LNCAP (cell line): ENCODE results near the gene GALNT2.

ENCODE experiments used
- CTCF ChIP-seq: fragments of 450-650 bp; IDR thresholded peaks from 2 replicates; pipeline ENCODE4 v1.5.1; 2017; ENCODE audit warnings: mild to moderate bottlenecking

The GALNT2 gene

DNA sequence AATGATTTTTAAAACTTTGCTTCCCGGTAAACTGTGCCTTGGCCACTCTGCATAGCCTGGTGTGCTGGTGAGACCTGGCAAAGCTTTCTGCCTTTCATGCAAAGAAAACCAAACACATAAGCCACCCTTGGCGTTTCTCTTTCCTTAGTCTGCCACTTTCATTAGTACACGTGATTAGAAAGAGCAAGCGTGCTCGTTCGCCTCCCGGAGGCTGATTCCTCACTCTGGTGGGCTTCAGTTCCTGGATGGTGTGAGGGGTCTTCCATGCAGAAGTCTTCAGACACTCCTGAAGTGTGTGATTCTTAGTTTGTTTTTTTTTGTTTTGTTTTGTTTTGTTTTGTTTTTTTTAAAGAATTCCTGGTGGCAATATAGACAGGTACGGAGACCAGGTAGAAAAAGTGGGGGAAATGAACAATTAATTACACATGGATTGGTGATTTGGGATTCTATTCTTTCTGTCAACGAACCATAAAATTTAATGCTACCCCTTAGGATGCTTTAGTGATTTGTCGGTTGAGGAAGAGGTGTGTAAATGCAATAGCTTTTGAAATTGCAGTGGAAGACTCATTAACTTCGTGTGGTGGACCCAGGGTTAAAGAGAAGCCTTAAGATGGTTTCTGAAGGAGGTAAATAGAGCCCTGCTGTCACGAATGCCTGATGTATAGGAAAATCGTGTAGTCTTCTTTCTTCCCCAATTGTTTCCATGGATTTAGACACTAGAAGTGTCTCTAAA is 2.1 kb downstream of the GALNT2 start:
- TF ChIP-seq CTCF: no peak

DNA sequence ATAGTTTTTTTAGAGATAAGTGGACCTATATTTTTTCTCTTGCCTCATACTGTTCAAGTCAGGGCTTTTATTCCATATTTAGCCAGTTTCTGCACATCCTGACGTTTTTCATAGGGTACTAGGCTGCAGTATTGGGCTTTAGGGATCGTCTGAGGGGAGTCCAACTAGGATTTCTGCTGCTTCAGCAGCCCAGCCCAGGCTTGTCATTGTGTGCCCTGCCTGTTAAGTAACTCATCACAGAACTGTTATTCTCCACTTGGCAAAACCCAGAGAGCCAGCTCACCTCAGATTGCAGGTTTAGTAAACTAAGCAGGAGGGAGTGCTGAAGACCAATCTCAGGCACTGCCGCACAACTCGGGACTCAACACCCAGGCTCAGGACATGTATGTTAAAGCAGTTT is 2.8 kb downstream of the GALNT2 start:
- TF ChIP-seq CTCF: no peak

DNA sequence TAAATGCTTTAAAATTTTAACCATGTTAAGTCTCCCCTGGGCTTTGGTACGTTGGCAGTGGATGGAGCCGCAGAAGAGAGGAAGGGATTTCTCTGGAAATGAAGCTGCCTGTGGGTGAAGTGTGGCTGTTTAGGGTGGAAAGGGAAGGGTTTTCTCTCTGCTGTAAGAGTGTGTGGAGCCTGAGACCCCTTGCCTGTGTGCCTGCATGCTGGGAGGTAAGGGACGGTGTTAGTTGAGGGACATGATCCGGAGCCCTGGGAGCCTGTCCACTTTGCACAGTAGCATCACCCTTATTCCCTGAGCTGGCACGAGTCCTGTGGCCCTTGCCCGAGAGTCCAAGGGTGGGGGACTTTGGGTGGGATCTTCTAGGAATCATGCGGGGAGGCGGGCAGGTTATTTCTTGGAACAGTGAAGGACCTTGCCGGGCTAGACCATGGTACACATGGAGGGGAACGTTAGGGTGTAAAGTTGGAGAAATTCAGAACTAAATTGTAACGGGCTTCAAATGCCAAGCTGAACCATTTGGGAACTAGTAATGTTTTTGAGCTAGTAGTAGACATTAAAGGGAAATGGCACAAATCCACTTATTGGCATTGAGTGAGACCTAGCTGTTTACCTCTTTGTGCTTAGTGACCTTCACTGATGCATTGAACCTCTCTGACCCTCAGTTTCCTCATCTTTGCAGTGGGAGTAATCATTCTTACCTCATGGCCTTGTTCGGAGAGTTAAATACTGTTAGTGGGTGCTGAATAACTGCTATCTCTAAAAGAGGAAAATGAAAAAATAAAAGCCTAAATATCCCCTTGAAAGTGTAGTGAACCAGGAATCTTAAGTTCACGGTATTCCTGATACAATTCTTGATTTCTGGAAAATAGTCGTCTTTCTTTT is 3.5 kb downstream of the GALNT2 start:
- TF ChIP-seq CTCF: no peak

DNA sequence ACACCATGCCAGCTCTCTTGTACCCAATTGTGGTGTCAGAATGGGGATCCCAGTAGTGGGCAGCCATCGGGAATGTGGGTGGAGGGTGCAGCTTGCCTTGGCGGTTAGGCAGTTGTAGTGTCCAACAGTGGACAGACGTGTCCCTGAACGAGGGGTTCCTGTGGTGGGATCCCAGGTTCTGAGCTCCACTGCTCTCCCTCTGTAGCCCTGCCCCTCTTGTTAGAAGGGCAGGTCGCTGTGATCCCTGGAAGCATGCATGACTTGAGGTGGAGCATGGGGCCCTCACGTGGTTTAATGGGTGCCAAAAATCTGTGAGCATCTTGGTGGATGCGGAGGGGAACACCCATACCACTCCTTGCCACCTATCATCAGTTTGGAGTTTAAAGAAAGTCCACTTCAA is 4.3 kb downstream of the GALNT2 start:
- no peak for TF ChIP-seq CTCF

DNA sequence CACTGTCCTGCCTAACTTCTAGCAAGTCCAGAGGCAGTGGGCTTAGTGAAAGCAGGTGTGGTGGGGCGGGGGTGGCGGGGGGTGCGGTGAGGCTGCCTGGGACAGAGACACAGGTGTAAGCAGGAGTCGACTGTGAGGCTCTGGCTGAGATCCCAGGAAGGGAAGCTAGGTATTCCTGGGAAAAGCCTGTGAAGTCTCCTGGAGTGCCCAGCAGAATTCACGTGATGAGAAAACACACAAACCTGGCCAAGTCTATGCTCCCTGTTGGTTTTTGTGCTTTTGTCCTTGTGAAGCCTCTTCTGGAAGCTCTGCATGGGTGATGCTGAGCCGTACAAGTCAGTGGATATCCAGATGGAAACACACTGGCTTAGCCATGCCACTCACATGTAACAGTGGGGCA is 5.3 kb downstream of the GALNT2 start:
- TF ChIP-seq CTCF: no peak

GRCh38 chr1:230072866-230073265 is 5.8 kb downstream of the GALNT2 start:
- TF ChIP-seq CTCF: no peak

GRCh38 chr1:230073371-230074035 is 6.5 kb downstream of the GALNT2 start:
- TF ChIP-seq CTCF: no peak
